ENCODE data around the gene CCNI.
"Not testable (repeated sequence)": the region's sequence is repeated elsewhere in the genome, so short reads cannot be mapped to it uniquely, and the experiment has no call there.

CCNI gene

GRCh38 chr4:77079281-77079680, 3.5 kb upstream of the CCNI start:
- no peak for DNase-seq

DNA sequence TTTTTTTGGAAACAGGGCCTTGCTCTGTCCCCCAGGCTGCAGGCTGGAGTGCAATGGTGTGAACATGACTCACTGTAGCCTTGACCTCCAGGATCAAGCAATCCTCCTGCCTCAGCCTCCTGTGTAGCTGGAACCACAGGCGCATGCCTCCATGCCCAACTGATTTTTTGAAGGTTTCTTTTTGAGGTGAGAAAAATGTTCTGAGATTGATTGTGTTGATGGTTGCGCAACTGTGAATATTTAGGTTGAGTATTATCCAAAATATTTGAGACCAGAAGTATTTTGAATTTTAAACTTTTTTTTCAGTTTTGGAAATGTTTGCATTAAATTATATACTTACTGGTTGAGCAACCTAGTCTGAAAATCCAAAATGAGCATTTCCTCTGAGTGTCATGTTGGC, 2.6 kb upstream of the CCNI start:
- no peak for DNase-seq

- DNase-seq: no peak
These were observed 1.3 kb upstream of the CCNI start for GRCh38 chr4:77076889-77077635.

DNA sequence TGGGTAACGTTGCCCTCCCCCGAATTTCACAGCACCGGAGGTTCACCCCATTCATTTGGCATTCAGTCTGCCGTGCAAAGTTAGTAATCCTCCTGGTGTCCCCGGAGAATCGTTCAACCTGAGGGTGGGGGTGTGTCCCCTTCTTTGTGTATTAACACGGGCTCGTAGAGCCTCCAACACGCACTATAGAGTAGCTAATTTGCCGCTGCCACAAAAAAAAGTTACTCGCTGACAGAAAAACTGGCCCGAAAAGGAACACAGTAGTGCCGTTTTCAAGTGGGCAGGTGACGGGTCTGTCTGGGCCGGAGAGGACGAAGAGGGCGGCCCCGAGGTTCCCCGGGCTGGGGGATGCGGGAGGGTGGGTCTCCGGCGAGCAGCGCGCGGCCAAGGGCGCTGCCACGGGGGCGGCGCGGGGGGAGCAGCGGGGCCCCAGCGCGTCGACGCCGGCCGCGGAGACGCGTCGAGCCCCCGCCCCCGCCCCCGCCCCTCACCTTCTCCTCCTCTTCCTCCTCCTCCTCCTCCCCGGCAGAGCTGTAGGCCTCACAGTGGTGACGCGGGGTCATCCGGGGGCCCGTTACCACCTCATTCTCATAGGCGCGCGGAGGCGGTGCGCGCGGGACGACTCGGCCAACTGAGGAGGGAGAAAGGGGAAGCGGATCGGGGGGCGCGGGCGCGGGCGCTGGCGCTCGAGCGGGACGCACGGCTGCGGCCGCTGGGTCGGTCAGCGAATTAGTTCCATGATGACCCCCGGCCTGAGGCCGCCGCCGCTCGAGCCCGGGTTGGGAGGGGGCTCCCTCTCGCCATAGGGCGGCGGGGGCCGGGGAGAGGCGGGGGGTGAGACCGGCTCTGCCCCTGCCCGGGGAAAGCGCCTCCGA, 571 bp downstream of the CCNI start:
- DNase-seq: peak; percentile 68

- no peak for DNase-seq
These were observed 1.4 kb downstream of the CCNI start for GRCh38 chr4:77074381-77074831.

GRCh38 chr4:77073981-77074380, 1.8 kb downstream of the CCNI start:
- DNase-seq: no peak

DNA sequence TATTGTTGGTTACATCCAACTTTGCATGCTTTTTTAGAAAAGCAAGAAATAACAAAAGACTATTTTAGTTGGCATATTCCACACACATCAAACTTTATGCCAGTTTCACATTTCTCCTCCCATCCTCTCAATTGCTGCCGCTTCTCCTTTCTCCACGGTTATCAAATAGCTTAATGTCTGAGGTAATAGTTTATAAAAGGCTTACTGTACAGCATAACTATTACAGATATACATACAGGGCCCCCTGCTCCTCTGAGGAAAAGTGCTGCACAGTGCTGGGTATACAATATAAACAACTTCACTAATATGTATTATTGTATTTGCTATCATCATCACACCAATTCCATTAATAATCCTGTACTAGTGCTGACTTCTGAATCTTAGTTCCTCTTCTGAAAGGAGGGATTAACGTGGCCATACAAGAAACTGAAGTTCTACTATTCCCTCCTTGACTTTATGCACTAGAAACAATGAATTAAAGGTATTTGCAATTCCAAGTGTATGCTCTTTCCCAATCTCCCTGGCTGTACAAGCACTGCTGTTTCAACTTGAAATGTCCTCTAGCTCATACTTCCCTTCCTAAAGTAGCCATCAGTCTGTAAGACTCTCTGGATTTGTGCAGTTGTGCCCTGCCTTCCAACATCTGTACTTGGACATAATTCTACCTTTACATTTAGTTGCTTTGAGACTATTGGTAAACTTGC, 2.5 kb downstream of the CCNI start:
- no peak for DNase-seq

DNA sequence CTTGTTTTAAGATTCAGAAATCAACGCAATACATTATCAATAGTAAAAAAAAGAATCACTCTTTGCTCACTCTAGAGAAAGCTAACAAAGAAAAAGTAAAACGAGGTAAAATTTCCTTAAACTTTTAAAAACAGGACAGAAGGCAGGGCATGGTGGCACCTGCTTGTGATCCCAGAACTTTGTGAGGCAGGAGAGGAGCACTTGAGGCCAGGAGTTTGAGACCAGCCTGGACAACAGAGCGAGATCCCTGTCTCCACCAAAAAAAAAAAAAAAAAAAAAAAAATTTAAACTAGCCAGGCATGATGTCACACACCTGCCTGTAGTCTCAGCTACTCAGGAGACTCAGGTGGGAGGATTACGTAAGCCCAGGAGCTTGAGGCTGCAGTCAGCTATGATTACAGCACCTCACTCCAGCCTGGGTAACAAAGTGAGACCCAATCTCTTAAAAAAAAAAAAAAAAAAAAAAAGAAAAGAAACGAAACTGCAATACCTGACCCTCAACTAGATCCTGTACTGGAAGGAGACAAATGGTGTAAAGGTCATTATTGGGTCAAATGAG, 3.5 kb downstream of the CCNI start:
- no peak for DNase-seq

DNA sequence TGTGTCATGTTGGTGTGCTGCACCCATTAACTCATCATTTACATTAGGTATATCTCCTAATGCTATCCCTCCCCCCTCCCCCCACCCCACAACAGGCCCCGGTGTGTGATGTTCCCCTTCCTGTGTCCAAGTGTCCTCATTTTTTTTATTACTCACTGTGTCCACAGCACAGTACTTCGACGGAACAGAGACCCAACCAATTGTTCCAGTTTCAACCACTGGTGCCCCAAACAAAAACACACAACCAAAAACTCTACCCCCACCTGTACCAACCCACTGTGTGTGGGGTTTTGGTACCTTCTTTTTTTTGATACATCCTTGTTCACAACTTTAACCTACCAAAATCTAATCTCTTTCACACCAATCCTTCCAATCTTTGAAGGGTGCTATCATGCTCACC, 6.3 kb downstream of the CCNI start:
- DNase-seq: not testable (repeated sequence)

DNA sequence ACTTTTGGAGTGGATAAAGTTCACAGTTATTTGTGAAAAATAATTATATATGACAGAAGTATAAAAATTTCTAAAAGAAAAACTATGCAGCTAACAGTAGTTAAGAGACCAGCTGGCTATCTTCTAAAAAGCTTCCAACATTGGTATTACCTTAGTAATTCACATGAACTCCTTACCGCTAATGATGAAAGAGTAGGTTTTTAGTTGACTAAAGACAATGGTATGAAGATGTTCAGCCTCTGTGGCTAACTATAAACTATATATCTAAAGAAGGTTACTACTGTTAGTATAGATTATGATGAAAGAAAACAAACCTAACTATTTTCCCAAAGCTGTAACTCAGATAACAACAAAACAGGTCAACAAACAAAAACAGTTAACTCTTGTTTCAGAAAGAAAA, 10.4 kb downstream of the CCNI start:
- DNase-seq: no peak

DNA sequence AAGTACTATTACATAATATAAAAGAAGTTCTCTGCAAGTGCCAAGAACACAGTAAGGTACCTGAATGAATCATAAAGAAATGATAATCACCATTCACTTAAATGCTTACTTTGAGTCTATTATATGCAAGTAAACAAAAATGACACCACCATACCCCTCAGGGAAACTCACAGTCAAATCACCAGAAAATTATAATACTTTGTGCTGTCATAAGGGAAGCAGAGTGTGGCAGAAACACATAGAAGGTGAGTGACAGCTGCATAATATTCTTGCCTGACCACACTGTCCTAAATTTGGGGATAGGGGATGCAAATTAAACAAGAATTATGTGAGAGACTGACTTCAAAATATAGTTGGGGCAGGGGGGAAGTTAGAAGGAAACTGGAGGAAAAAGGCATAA, 12.9 kb downstream of the CCNI start:
- no peak for DNase-seq

DNA sequence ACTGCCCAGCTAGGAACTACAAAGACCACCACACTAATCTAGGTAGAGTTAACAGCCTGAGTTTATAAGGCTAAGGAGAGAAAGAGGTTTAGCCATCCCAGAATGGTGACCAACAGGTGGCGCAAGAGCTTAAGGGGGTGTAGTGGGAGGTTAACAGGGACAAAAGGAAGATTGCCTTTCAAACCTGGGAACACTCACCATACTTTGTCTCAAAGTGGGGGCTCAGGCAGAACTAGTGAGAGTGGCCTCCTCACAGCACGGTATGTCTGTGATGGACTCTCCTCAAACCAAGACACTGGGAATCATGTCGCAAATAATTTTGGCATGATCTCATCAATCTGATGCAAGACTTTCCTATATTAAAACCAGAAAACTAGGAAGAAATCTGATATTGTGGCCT, 23.4 kb downstream of the CCNI start:
- DNase-seq: no peak

- DNase-seq: no peak
These were observed 24.8 kb downstream of the CCNI start for GRCh38 chr4:77050962-77051361.

DNA sequence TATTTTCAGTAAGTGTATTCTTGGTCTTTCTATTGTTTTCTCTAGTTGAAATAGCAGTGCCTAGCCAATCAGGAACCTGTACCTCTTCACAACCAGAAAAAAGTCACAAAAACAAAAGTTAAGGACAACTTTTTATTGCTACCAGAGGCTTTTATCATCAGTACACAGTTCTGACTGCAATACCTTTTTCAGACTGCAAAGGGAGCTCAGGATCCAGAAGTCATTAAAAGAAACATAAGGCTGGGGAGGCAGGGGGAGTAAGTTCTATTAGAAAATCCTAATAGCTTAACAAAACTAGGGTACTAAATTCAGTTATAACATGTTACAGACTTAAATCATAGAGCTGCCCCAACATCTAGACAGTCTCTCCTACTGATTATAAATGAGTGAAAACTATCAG, 28.8 kb downstream of the CCNI start:
- DNase-seq: no peak

DNA sequence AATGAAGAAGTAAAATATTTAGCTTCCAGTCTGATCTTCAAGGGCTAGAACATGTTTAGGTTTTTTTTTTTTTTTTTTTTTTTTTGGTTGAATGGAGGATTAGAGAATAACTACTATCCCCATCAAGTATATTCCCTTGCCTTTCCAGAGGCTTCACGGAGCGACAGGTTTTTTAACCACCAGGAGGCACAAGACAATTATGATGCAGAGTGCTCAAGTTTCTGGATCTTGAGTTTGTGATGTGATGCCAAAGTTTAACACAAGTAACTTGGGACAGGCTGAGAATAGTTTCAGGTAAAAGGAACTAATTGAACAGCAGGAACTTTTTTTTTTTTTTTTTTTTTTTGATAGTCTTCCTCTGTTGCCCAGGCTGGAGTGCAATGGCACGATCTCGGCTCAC, 30.3 kb downstream of the CCNI start:
- no peak for DNase-seq

DNA sequence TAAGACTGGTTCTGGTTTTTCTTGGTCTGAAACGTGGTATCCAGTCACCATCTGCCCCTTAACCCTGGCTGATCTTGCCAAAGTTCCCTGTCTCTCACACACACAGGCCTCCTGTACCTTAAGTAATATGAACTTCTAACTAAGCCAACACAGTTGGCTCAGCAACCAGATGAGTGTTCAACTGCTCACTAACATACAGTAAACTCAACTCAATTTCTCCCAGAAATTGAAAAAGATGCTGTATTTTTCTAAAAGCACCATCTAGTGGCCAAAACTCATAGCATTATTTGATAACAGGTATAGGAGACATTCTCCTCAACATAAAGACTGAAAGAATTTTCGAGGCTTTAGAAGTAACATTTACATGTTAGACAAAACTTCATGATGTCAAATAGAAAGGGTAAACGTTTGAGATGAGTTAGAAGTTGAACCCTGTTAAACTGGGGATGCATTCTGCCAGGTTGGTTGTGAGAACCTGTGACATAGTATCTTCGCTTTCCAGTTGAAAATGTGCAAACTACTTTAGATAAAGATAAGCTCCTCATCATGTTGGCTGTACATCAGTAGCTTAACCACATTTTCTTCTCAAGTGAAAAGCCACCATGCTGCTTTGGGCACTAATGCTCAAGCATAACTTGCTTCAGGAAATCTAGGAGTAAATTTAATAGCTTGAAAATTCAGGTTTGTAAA, 31.2 kb downstream of the CCNI start:
- DNase-seq: no peak

GRCh38 chr4:77043507-77044136, 32.2 kb downstream of the CCNI start:
- DNase-seq: no peak

DNA sequence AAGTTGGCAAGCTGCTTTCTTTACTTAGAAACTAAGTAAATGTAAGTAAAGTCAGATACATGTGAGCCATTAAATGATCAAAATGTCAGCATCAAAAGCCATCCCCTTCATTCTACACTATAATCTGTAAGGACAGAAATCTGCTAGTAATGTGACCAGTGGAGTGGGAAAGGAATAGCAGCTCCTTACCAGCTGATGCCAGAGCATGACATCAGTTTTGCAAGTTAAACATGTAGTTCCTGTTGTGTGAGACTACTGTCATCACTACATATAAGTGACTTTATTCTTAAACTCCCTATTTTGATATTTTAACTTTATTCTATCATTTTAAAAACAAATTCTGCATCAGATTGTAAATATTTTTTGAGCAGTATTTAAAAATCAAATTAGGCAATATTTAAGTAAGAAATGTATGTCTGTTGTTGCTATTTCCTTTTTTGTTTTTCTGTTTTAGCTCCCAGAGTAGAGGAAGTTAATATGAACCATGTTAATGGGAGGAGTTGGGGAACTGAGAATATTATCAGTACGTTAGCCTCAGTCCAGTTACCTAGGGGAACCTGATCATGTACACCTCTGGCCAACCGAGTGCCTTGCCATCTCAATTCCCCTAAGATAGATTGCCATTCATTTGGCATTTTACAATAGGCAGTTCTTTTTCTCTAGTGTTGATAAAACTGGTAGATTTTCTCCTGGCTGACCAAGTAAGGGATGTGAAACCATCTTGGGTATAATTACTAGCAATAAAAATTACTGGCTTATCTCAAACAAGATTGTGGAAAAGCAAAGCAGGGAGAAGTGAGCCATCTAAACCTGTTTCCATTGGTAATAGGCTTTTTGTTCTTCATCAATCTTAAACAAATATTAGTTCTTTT, 34.7 kb downstream of the CCNI start:
- no peak for DNase-seq

- no peak for DNase-seq
These were observed 35.5 kb downstream of the CCNI start for GRCh38 chr4:77040270-77040669.

GRCh38 chr4:77039796-77040195, 36.0 kb downstream of the CCNI start:
- DNase-seq: no peak

- DNase-seq: no peak
These were observed 38.1 kb downstream of the CCNI start for GRCh38 chr4:77037736-77038135.
